GM18870 (cell line): ENCODE measurements around the gene GABRP.
A peak's percentile ranks its signal among the peaks of the same experiment; 100 is the strongest.
"Not testable (repeated sequence)": the region's sequence is repeated elsewhere in the genome, so short reads cannot be mapped to it uniquely, and the experiment has no call there.

Experiments
- ATAC-seq: cut with Tn5 transposase; IDR thresholded peaks from one replicate; pipeline ENCODE4 v1.9.1; 2021; ENCODE audit warnings: moderate library complexity; ENCODE audit not compliant: unreplicated experiment

Gene GABRP

DNA sequence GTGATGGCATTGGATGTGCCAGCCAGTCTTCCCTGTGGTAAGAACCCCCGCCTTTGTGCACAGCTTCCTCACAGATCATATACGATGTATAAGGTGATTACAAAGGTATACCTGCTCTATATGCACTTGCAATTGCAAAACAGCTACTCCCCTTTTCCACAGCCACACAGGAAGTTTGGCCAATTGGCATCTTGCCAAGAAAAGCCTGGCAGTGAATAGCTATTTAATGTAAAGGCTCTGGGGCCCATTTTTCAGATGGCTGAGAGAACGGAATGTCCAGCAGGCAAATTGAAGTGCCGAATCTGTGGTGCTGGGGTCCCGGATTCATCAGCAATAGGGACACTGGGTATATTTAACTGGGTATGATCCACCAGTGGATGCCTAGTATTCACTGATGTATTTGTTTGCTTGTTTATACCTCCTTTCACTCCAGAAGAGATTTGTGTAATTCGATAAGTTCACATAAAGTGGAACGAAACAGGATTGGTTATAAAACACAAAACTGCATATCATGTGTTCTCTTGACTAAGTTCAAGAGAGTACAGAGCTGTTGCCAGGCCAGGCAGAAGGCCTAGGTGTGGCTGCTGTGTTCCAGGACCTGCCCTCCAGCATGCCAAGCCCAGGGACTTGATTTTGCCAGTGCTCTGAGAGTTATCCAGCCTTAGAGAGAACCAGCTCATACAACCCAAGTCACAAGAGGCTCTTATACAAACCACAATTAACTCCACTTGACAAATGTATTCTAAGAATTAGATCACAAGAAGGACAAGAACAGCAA is 27.7 kb upstream of the GABRP start:
- no peak for ATAC-seq

DNA sequence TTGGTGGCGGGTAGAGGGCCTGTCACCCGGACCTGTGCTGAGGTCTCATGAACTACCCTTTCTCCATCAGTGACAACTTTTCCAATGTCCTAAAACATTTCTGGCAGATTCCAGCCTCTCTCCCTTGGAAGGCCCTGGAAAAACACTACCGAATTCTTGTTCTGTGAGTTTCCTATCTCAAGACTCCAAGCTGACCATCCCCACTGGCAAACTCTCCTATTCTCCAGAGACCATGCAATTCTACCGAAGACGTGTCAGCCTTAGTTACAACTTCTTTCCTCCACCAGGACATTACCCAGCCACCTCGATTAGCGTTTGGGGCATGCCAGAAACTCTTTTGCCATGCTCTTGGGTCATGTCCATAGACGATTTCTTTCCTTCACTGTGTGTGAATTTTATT is 26.8 kb upstream of the GABRP start:
- ATAC-seq = no peak

DNA sequence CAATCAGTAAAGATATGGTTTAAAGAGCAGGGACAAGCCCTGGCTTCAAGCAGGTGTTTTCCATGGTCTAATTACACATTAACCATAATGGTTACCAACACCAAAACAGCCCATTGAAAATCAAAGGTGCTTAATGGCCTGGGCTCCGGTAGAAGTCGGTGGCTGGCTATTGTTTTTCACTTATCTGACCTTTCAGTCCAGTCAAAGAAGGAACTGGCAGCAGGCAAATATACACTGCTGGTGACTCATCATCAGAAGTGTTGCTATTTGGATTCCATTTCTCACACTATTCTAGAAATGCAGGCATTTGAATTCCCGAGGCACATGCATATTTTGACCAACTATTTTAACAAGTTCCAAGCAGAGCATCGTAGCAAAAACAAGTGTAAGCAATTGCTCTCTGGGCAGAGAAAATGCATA is 26.3 kb upstream of the GABRP start:
- ATAC-seq = peak; percentile 90

GRCh38 chr5:170757669-170758068 is 25.9 kb upstream of the GABRP start:
- ATAC-seq = no peak

GRCh38 chr5:170758481-170758880 is 25.0 kb upstream of the GABRP start:
- ATAC-seq = no peak

DNA sequence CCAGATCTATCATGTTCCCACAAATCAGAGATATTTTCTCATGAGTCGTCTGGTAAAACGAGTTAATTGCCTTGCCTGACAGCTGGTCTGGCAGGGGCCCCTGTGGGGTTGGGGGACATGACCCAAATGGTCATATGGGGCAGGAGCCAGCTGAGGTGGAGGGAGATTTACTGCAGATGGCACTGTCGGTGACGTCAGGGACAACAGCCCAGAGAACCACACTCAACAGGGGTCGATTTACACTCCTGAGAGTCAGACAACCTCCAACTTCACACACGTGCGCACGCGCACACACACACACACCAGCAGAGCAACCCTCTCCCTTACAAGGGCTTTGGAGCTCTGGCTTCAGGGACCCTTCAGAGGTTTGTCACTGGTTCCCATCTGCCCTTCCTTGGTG is 23.4 kb upstream of the GABRP start:
- no peak for ATAC-seq

DNA sequence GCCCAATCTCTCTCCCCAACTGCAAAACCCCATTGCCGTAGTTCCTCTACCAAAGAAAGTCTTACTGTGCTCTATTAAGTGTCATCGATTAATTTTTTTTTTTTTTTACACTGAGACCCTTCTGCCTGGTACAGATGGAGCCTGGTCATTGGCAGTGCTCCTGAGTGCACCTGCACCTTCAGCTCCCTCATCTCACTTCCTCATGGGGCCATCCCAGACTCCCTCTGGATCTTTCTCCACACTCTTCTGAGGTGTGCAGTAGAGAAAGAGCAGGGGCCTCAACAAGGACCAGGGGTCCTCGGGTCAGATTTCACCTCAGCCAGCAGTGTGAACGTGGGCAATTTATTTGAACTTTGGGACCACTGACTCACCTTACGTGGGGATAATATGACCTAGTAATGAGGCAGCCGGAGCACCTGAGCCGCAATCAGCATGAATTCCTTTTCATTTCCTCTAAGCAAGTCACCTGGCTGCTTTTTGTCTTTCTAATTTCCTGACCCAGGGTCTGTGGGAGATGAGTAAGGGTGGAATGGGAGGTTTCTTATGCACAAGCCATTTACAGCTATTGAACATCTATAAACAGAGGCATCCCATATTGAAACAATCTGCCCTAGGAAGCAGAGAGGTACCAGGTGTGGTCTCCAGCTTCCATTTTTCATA is 22.3 kb upstream of the GABRP start:
- ATAC-seq = no peak

DNA sequence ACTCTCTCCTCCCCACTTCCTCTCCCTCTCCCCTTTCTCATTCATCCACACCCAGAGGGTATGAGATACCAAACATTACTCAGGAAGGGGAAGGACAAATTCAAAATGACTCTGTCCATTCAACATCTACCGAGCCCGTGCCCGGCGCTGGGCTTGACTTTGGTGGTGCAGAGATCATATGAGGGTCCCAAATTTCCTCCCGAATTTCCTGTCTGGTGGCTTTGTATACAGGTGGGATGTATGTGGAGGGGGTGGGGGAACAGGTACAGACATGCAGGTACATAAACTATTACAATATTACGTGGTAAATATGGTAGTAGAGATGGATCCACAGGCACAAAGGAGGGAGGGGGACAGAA is 21.8 kb upstream of the GABRP start:
- no peak for ATAC-seq

GRCh38 chr5:170762298-170762697 is 21.2 kb upstream of the GABRP start:
- not testable (repeated sequence) for ATAC-seq

- ATAC-seq = not testable (repeated sequence)
Measured at GRCh38 chr5:170765868-170766267, 17.7 kb upstream of the GABRP start.

GRCh38 chr5:170769246-170769645 is 14.3 kb upstream of the GABRP start:
- no peak for ATAC-seq

DNA sequence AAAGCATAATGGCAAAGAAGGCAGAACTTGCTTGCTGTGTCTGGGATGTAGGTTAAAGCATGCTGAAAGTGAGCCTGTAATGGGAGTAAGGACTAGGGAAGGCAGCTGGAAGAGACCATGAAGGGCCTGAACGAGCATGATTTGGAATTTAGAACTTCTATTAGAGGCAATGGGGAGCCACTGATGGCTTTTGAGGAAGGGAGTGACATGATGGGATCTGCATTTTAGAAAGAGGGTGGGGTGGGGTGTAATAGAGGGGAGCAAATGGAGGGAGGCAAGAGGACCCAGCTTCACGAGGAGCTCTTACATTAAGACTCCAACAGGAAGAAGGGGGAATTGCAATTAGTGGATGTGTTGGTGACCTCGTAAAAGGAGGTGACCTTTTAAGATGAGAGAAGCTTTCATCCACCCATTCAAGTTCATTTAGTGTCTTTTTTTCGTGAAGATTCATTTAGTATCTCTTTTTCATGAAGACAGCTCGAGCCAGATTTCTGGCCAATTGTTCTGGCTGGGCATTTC is 13.6 kb upstream of the GABRP start:
- no peak for ATAC-seq

DNA sequence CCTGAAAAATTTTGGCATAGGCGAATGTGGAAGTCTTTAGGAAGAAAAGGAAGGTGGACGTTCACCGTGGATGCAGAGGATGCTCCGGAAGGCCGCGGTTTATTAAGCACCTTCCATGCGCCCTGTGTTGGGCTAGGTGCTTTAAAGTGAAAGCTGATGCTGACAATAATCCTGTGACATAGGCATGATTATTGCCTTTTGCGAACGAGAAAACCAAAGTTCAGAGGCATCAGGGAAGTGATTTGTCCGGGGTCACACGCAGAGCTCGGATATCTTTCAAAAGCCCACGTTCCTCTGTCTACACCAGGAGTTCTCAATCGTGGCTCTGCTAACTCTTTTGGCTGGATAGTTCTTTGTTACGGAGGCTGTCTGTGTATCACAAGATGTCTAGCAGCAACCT is 12.0 kb upstream of the GABRP start:
- ATAC-seq = no peak

- no peak for ATAC-seq
Measured at GRCh38 chr5:170773024-170773985, 10.2 kb upstream of the GABRP start.

- no peak for ATAC-seq
Measured at GRCh38 chr5:170774831-170775230, 8.7 kb upstream of the GABRP start.

GRCh38 chr5:170781946-170782345 is 1.6 kb upstream of the GABRP start:
- ATAC-seq = no peak

GRCh38 chr5:170782438-170782837 is 1.1 kb upstream of the GABRP start:
- no peak for ATAC-seq

GRCh38 chr5:170785416-170785815 is 1.9 kb downstream of the GABRP start:
- ATAC-seq = no peak

DNA sequence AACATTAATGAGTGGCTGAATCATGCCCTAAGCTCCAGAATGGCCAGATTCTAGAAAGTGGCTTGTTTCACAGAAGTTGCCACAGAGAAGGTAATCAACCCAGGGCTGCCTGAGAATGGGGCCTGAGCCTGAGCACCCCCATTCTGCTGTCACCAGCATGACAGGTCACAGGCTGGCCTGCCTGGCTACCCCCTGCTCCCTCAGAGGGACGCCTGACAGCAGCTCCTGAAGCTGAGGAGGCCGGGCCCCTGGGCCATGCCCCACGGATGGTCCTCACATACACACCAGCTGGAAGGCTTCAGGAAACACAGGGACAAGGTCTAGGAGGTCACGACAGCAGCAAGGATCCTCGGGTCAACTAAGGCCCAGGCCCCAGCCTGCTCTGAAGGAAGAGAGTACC is 3.7 kb downstream of the GABRP start:
- no peak for ATAC-seq

DNA sequence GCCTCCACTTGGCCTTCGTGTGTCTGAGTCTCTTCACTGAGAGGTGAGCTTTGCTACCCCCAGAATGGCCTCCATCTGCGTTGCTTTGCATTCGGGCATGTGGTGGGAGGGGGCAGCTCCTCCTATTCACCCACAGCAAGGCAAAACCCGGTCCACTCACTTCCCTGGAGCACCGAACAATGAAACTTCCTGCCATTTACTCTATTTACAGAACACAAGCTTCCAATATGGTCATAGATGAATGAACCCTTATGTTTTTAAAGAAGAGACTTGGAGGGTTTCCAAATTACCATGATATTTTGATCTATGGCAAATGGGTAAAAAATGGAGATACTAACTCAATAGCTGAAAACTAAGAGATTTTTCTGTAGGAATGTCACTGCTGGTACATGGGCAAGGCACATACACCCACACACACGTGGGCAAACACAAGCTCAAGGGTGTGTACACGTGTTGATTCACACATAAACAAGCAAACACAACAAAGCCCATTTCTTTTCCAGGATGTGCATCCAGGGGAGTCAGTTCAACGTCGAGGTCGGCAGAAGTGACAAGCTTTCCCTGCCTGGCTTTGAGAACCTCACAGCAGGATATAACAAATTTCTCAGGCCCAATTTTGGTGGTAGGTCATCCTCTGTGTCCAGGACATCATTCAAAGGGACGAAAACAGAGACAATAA is 5.2 kb downstream of the GABRP start:
- no peak for ATAC-seq
